Measurements from ENCODE around the gene BARX1. TPM values are rescaled to one million over a fixed set of nuclear protein-coding genes. Genes with fewer than 3 reads are reported as not detected.

The BARX1 gene
- total and polyA plus RNA-seq, 2 donors (not counting 1 experiment from before 2014, with no cell fraction given): not detected

DNA sequence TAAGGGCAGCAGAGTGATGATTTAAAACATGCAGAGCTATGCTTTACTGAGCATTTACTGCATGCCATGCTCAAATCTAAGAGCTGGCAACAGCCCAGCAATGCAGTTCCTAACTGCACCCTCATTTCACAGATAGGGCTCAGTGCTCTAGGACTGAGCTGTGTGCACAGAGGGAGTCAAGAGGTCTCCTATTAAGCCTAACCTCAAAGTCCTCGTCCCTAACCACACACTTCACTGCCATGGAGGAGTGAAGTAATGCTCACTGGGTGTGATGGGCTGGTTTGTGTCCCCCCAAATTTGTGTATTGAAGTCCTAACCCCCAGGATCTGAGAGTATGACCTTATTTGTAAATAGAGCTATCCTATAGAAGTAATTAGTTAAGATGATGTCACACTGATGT is 25.9 kb downstream of the BARX1 start:
- TF ChIP-seq, protein P1, sequence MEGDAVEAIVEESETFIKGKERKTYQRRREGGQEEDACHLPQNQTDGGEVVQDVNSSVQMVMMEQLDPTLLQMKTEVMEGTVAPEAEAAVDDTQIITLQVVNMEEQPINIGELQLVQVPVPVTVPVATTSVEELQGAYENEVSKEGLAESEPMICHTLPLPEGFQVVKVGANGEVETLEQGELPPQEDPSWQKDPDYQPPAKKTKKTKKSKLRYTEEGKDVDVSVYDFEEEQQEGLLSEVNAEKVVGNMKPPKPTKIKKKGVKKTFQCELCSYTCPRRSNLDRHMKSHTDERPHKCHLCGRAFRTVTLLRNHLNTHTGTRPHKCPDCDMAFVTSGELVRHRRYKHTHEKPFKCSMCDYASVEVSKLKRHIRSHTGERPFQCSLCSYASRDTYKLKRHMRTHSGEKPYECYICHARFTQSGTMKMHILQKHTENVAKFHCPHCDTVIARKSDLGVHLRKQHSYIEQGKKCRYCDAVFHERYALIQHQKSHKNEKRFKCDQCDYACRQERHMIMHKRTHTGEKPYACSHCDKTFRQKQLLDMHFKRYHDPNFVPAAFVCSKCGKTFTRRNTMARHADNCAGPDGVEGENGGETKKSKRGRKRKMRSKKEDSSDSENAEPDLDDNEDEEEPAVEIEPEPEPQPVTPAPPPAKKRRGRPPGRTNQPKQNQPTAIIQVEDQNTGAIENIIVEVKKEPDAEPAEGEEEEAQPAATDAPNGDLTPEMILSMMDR (conservative IDR thresholded peaks at IDR 0.05 in 1 of 2, IDR thresholded peaks at IDR 0.05 in 1 of 2; ENCODE audit: low read depth in 1 of 2, low read length in 2 of 2): no peak
- no peak for TF ChIP-seq EZH2 (IDR thresholded peaks at IDR 0.05; ENCODE audit: low read length, missing control alignments)
- H3K4me3 ChIP-seq (replicated peaks in 1 of 4; ENCODE audit: control extremely low read depth in 1 of 4, insufficient read depth in 1 of 4, low read depth in 3 of 4, low read length in 4 of 4): no peak overlapping the region
- no peaks in the 10 kb centered on the region for H3K36me3 ChIP-seq (ENCODE audit: control insufficient read depth, insufficient read depth, low read length)
- no peak overlapping the region for H3K4me2 ChIP-seq (ENCODE audit: extremely low read depth, insufficient read depth, low read length)
- H3K27me3 ChIP-seq (ENCODE audit: control insufficient read depth, insufficient read depth, low read length): no peaks in the 10 kb centered on the region
- no peak overlapping the region for H3K9ac ChIP-seq (ENCODE audit: insufficient read depth, low read length)
- no peaks in the 10 kb centered on the region for H3K79me2 ChIP-seq (ENCODE audit: control insufficient read depth, insufficient read depth, low read length)
- H3K4me1 ChIP-seq (ENCODE audit: control insufficient read depth, extremely low read depth, insufficient read depth, low read length): no peaks in the 10 kb centered on the region
- no peak overlapping the region for H3K27ac ChIP-seq (ENCODE audit: insufficient read depth, low read length)
- H2AFZ ChIP-seq (ENCODE audit: low read length): no peak overlapping the region
- no peak for DNase-seq (ENCODE audit: low read depth in 2 of 2)
- H4K20me1 ChIP-seq (ENCODE audit: control insufficient read depth, extremely low read depth, insufficient read depth, low read length): no peaks in the 10 kb centered on the region
- no peaks in the 10 kb centered on the region for H3K9me3 ChIP-seq (ENCODE audit: control insufficient read depth, insufficient read depth, low read depth, low read length)

- H3K4me1 ChIP-seq (ENCODE audit: control insufficient read depth, extremely low read depth, insufficient read depth, low read length): no peaks in the 10 kb centered on the region
- no peaks in the 10 kb centered on the region for H3K27me3 ChIP-seq (ENCODE audit: control insufficient read depth, insufficient read depth, low read length)
- H3K4me3 ChIP-seq (replicated peaks in 1 of 4; ENCODE audit: control extremely low read depth in 1 of 4, insufficient read depth in 1 of 4, low read depth in 3 of 4, low read length in 4 of 4): no peak overlapping the region
- no peak overlapping the region for H3K9ac ChIP-seq (ENCODE audit: insufficient read depth, low read length)
- no peaks in the 10 kb centered on the region for H3K79me2 ChIP-seq (ENCODE audit: control insufficient read depth, insufficient read depth, low read length)
- H3K36me3 ChIP-seq (ENCODE audit: control insufficient read depth, insufficient read depth, low read length): no peaks in the 10 kb centered on the region
- H4K20me1 ChIP-seq (ENCODE audit: control insufficient read depth, extremely low read depth, insufficient read depth, low read length): no peaks in the 10 kb centered on the region
- H3K4me2 ChIP-seq (ENCODE audit: extremely low read depth, insufficient read depth, low read length): no peak overlapping the region
- no peak overlapping the region for H2AFZ ChIP-seq (ENCODE audit: low read length)
- no peaks in the 10 kb centered on the region for H3K9me3 ChIP-seq (ENCODE audit: control insufficient read depth, insufficient read depth, low read depth, low read length)
- DNase-seq (ENCODE audit: low read depth in 2 of 2): no peak
- no peak overlapping the region for H3K27ac ChIP-seq (ENCODE audit: insufficient read depth, low read length)
- TF ChIP-seq EZH2 (IDR thresholded peaks at IDR 0.05; ENCODE audit: low read length, missing control alignments): no peak
- TF ChIP-seq, protein P1 (conservative IDR thresholded peaks at IDR 0.05 in 1 of 2, IDR thresholded peaks at IDR 0.05 in 1 of 2; ENCODE audit: low read depth in 1 of 2, low read length in 2 of 2): no peak
Observed at GRCh38 chr9:93922535-93922934, 32.6 kb downstream of the BARX1 start.

- Histone ChIP-seq H3K79me2 (ENCODE audit: control insufficient read depth, insufficient read depth, low read length) (no peaks in the 10 kb centered on the region), H3K4me3 (replicated peaks in 1 of 4; ENCODE audit: control extremely low read depth in 1 of 4, insufficient read depth in 1 of 4, low read depth in 3 of 4, low read length in 4 of 4) (no peak overlapping the region), H3K9ac (ENCODE audit: insufficient read depth, low read length) (no peak overlapping the region), H3K9me3 (ENCODE audit: control insufficient read depth, insufficient read depth, low read depth, low read length) (no peaks in the 10 kb centered on the region), H3K4me2 (ENCODE audit: extremely low read depth, insufficient read depth, low read length) (no peak overlapping the region), H2AFZ (ENCODE audit: low read length) (no peak overlapping the region), H3K27ac (ENCODE audit: insufficient read depth, low read length) (no peak overlapping the region), H4K20me1 (ENCODE audit: control insufficient read depth, extremely low read depth, insufficient read depth, low read length) (no peaks in the 10 kb centered on the region), H3K27me3 (ENCODE audit: control insufficient read depth, insufficient read depth, low read length) (no peaks in the 10 kb centered on the region), H3K4me1 (ENCODE audit: control insufficient read depth, extremely low read depth, insufficient read depth, low read length) (no peaks in the 10 kb centered on the region), H3K36me3 (ENCODE audit: control insufficient read depth, insufficient read depth, low read length) (no peaks in the 10 kb centered on the region)
- no peak for DNase-seq (ENCODE audit: low read depth in 2 of 2)
- no peak for TF ChIP-seq EZH2 (IDR thresholded peaks at IDR 0.05; ENCODE audit: low read length, missing control alignments)
Observed at GRCh38 chr9:93920131-93920800, 34.9 kb downstream of the BARX1 start.

Measured in fibroblast of lung (primary cell).